Measurements from ENCODE around the gene APOLD1. TPM values are rescaled to one million over a fixed set of nuclear protein-coding genes. Genes with fewer than 3 reads are reported as not detected.

The APOLD1 gene, protein sequence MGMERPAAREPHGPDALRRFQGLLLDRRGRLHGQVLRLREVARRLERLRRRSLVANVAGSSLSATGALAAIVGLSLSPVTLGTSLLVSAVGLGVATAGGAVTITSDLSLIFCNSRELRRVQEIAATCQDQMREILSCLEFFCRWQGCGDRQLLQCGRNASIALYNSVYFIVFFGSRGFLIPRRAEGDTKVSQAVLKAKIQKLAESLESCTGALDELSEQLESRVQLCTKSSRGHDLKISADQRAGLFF
- total RNA-seq = 2.4 and 4.0 TPM in 2 replicates

DNA sequence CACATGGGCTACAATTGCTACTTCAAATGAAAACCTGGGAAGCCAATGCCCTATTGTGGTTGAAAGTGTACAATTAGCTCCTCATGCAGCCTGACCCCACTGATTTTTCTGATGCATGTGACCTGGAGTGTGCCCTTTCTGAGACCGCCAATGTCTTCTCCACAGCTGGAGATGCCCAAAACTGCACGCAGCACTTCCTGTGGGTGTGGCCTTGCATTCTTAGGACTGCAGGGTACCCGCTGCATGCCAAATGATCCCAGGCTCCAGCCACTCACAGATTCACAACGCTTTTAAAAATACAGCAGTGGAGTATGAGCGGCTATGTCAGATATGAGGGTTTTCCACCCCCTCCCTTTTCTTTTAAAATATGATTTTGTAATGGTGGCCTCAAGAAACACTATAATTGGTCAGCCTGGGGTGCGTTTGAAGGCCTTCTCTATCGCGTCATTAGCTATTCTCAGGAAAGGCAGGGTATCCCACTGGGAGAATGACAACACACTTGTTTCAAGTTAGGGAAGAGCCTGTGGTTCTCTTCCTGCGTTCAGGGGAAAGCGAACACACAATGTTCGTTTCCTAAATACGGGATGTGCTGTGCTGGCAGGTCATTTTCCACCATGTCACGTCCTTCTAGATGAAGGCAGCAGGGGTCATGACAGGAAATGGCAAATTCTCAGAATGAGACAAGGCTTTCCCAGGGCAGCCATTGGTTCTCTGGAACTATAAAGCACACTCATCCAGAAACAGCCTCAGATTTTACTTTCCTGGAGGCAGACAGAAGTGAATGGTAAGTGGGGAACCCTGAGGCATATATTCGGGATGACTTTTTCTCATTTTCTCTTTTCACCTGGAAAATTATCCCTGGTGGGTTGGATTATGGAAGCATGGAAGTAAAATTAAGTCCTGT lies at the start of gene APOLD1:
Gene APOLD1, plus strand, starts transcription at position 749 of the 904 bp plus-strand sequence. Its CDS starts 33 bp downstream, at position 782.

DNA sequence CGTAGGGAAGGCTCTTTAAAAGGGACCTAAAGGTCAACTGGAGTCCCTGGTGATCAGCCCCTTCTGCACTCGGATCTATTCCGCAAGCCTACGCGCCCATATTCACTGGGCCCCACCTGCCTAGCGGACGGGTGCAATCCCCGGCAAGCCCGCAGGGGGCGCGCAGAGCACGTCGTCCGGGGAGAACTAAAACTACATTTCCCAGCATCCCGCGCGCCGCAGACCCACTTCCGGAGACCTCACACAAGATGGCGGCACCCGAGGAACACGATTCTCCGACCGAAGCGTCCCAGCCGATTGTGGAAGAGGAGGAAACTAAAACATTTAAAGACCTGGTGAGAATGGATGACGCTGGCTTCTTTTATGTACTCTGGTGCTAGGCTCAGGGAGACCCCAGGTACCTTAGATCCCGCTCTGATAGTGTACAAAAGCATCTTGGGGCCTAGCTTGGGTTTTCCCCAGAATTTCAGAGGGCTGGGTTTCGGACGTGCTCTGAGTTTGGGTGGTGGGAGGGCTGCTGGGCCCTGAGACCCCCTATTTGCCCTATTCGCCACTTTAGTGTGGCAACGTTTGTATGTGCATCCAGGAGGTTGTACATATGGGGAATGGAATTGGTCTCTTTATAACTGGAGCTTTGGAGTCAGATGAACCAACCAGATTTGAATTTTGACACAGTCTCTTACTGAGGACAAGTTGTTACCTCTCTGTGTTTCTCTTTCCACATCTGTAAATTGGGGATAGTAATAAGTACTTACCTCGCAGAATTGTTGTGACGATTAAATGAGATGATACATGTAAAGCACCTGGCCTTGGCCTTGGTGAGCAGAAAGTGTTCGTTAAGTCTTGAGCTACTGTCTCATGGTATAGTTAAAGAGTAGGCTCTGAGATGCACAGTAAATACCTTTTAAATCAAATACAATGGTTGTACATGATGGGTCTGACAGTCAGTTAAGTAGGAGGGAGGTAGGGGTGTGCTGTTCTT lies 28.0 kb downstream of the APOLD1 start, which contains the start of gene DDX47:
Gene DDX47, plus strand, starts transcription at position 227 of the 982 bp plus-strand sequence. Its CDS starts 22 bp downstream, at position 249.

Small RNAs within 50 kb of the gene (small RNA-seq; reads per million reads assigned to genes)
- gene AC007215.1 (not detected), gene MIR613 (not detected)

Other genes with a start within 250 kb of the APOLD1 start
- gene DUSP16, start 222.8 kb upstream of the APOLD1 start, total RNA-seq = 16.1 and 23.3 TPM in 2 replicates
- gene CREBL2, start 173.8 kb upstream of the APOLD1 start, total RNA-seq = 5.1 and 12.4 TPM in 2 replicates
- under 0.01 TPM in 1 of 2 replicates, not detected in the other for gene GPR19, start 89.5 kb upstream of the APOLD1 start, total RNA-seq
- gene CDKN1B, start 68.3 kb upstream of the APOLD1 start, total RNA-seq = 35.1 and 47.5 TPM in 2 replicates
- 57.7 and 88.9 TPM in 2 replicates for gene DDX47, start 27.7 kb downstream of the APOLD1 start, total RNA-seq
- gene GPRC5A, start 105.9 kb downstream of the APOLD1 start, total RNA-seq = 34.2 and 41.6 TPM in 2 replicates
- 0.22 TPM in 1 of 2 replicates, not detected in the other for gene GPRC5D, start 166.5 kb downstream of the APOLD1 start, total RNA-seq
- 11.7 and 28.7 TPM in 2 replicates for gene HEBP1, start 214.6 kb downstream of the APOLD1 start, total RNA-seq